ENCODE results near the gene TAF11L5. TPM values are rescaled to one million over a fixed set of nuclear protein-coding genes. Genes with fewer than 3 reads are reported as not detected.

TAF11L5 gene
- total RNA-seq, 1 donor from 2014 or later: not detected

Other genes with a start within 250 kb of the TAF11L5 start
- not detected for gene TAF11L2, start 27.0 kb upstream of the TAF11L5 start, total RNA-seq
- gene TAF11L3, start 6.9 kb upstream of the TAF11L5 start, total RNA-seq: not detected
- not detected for gene TAF11L4, start 3.4 kb upstream of the TAF11L5 start, total RNA-seq
- not detected for gene TAF11L6, start 3.4 kb downstream of the TAF11L5 start, total RNA-seq
- not detected for gene TAF11L7, start 60.5 kb downstream of the TAF11L5 start, total RNA-seq
- not detected for gene TAF11L8, start 65.7 kb downstream of the TAF11L5 start, total RNA-seq
- gene TAF11L9, start 69.2 kb downstream of the TAF11L5 start, total RNA-seq: not detected
- gene TAF11L10, start 72.6 kb downstream of the TAF11L5 start, total RNA-seq: not detected
- gene TAF11L11, start 78.9 kb downstream of the TAF11L5 start, total RNA-seq: not detected
- not detected for gene TAF11L12, start 85.2 kb downstream of the TAF11L5 start, total RNA-seq
- gene TAF11L13, start 106.9 kb downstream of the TAF11L5 start, total RNA-seq: not detected
- gene TAF11L14, start 109.2 kb downstream of the TAF11L5 start, total RNA-seq: not detected